Fibroblast of peridontal ligament (primary cell): ENCODE results near the gene CCN2.

Source experiments
- DNase-seq: peaks from one replicate; pipeline ENCODE4 v3.0.0-alpha.2; 2010; ENCODE audit errors: extremely low read depth

The CCN2 gene

DNA sequence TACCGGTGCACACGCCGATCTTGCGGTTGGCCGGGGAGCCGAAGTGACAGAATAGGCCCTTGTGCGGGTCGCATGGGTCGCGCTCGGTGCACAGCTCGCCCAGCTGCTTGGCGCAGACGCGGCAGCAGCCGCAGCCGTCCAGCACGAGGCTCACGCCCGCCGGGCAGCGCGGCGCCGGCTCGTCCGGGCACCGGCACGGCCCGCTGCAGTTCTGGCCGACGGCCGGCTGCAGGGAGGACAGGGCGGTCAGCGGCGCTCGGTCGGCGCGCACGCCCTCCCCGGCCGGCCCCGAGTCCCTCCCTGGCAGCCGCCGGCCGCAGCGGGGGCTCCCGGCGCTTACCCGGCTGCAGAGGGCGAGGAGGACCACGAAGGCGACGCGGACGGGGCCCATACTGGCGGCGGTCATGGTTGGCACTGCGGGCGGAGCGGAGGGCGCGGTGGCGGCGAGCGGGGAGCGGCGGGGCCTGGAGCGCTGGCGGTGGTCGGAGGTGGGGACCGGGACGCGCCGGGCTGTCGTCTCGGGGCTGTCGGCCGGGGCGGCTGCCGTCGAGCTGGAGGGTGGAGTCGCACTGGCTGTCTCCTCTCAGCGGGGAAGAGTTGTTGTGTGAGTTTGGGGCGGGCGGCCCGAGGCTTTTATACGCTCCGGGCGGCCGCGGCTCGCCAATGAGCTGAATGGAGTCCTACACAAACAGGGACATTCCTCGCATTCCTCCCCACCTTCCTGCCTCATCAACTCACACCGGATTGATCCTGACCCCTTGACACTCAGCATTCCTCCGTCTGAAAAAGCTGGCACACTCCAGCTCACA, at the start of gene CCN2:
TSS of gene CCN2 (minus strand) at position 606 of the 809 bp plus-strand sequence. CDS start at position 406, 200 bp downstream.
- DNase-seq = peak; percentile 99

- DNase-seq = no peak
These were observed 49.1 kb upstream of the CCN2 start for GRCh38 chr6:132000296-132000695.

GRCh38 chr6:131999545-132000146, 48.5 kb upstream of the CCN2 start:
- DNase-seq = peak; percentile 46

DNA sequence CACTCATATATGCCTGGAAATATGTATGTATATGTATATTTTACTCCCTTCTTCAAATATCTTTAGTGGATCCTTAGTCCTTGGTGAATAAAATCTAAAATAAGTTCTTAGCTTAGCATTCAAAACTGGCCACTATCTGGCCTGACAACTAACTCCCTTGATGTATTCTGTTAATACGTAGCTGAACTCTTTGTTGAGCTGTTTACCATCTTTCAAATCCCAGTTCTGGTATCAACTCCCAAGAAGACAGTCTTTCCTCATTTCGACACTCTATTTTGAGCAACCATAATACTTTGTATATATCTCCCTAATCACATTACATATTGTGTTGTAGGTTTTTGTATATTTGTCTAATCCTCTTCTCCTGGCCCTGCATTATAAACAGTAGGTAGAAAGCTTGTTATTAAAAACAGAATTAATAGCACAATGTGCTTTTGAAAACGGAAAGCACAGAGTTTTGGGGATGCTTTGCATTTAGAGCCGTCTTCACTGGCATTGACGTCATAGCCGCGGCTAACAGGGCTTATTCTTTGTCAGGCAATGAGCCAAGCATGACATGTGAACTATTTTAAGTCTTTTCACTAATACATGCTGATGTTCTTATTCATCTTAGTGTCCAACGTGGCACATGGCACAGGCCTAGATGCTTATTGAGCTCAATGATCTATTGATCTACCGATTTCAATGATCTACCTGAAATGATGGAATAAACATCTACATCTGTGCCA, 47.2 kb upstream of the CCN2 start:
- DNase-seq = no peak

GRCh38 chr6:131997429-131998153, 46.4 kb upstream of the CCN2 start:
- DNase-seq = no peak

- peak; percentile 94 for DNase-seq
These were observed 44.7 kb upstream of the CCN2 start for GRCh38 chr6:131995917-131996316.

- DNase-seq = no peak
These were observed 41.4 kb upstream of the CCN2 start for GRCh38 chr6:131992557-131992956.

GRCh38 chr6:131989036-131989435, 37.9 kb upstream of the CCN2 start:
- no peak for DNase-seq

- peak; percentile 93 for DNase-seq
These were observed 31.6 kb upstream of the CCN2 start for GRCh38 chr6:131982740-131983259.

GRCh38 chr6:131981624-131981978, 30.4 kb upstream of the CCN2 start:
- no peak for DNase-seq

GRCh38 chr6:131980791-131981623, 29.8 kb upstream of the CCN2 start:
- DNase-seq = peak; percentile 54

GRCh38 chr6:131980338-131980790, 29.2 kb upstream of the CCN2 start:
- DNase-seq = no peak

- peak; percentile 97 for DNase-seq
These were observed 28.6 kb upstream of the CCN2 start for GRCh38 chr6:131979515-131980337.

GRCh38 chr6:131978522-131978921, 27.4 kb upstream of the CCN2 start:
- DNase-seq = no peak

DNA sequence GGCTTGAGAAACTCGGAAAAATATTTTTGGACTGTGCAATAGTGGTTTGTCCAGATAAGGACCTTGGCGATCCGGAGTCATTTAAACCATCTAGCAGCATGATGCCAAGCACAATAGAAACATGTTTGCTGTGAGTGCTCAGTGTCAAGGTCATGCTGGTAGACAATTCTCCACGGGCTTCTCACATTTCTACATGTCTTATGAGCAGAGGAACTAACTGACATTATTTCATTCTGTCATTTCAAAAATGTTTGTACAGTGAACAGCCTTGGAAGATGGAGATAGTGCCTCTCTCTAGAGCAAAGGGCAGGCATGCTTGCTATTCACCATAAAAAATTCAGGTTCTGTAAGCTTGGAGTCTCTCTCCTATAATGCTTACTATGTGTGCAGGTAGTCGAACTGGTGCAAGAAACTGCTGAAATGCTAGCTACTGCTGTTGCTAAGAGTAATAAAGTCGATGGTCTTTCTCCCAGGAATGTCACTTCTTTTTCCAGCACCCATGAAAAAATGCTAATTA, 25.4 kb upstream of the CCN2 start:
- peak; percentile 45 for DNase-seq

DNA sequence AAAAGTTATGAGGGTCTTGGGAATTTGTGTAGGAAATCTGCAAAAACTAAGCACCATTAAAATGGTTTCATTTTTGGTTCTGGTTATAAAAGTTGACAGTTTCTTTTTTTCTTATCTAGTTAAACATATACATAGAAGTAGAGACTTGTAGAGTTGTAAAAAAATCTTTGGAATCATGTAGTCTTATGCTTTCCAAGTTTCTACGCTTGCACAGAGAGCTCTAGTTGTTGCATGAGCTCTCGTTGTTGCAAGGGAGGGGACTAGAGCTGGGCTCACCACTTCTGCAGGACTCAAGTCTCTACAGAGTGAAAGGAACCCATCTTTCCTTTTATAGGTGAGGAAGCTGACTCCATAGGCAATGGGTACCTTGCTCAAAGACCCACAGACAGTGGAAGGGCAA, 21.6 kb upstream of the CCN2 start:
- DNase-seq = no peak

DNA sequence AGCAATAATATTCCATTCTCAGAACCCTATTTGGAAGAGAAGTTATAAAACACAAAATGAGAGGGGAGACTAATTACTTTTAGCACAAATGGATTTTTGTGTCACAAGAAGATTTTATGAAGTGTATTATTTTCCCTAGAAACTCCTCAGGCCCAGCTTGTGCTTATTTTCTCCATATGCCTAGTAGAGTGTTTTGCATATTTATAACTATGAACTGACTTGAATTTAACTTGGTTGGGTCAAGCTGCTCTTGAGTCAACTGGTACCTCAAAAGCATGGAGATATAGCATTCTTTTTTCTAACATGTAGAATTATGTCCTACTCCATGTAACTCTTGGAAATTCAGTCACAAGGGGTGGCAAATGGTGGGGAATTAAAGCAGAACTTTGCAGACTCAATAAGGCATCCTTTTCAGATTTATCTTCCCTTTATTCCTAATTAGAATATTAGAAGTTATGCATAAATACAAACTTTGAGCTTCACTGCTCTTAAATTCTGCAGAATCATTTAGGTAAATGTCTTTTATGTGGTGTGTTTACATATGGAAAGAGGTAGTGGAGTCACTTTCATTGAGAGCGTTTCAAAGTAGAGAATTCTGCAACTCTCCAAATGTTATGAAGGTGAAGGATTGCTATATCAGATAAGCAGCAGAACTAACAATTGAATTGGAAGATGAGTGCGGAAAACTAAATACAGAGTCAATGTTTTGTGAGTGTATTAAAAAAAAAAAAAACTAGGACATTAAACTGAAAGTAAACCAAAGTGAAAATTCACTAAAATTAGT, 19.1 kb upstream of the CCN2 start:
- DNase-seq = no peak

- no peak for DNase-seq
These were observed 17.5 kb upstream of the CCN2 start for GRCh38 chr6:131968656-131969055.

DNA sequence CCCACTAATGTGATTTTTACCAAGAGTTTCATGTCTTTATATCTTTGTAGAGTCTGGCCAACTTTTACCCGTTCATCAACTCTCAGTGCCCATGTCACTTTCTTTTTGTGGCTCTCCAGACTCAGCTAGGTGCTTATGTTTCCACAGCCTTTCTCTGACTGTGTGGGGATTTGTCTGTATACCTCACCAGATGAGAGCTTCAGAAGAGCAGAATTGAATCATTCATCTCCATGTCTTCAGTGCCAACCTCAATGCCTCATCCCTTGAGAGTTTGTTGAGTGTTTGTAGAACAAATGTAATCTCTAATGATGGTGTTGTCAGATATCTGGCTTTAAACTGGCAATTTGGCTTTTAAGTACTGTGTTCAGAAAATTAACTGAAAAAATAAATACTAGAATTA, 16.8 kb upstream of the CCN2 start:
- no peak for DNase-seq
